Left ventricle myocardium inferior (tissue), 1 donor: ENCODE data around the gene RBFOX2. TPM values are rescaled to one million over a fixed set of nuclear protein-coding genes. Genes with fewer than 3 reads are reported as not detected.
A peak's percentile ranks its signal among the peaks of the same experiment; 100 is the strongest.

ENCODE experiments used
- DNase-seq: peaks from one replicate; pipeline ENCODE4 v3.0.0-alpha.2; 2020
- H3K27ac ChIP-seq: fragments of 200-600 bp; replicated peaks from 2 replicates; pipeline ENCODE4 v1.8.0; 2021
- H3K27me3 ChIP-seq: fragments of 200-600 bp; 2 replicates; pipeline ENCODE4 v1.8.0; 2021; ENCODE audit warnings: low read depth
- H3K36me3 ChIP-seq: fragments of 200-600 bp; 2 replicates; pipeline ENCODE4 v1.8.0; 2021
- H3K4me1 ChIP-seq: fragments of 200-600 bp; 2 replicates; pipeline ENCODE4 v1.8.0; 2021
- H3K4me3 ChIP-seq: fragments of 200-600 bp; 2 replicates; pipeline ENCODE4 v1.8.0; 2021; ENCODE audit warnings: mild to moderate bottlenecking, moderate library complexity
- H3K9me3 ChIP-seq: fragments of 200-600 bp; replicated peaks from 2 replicates; pipeline ENCODE4 v1.8.0; 2021
- CTCF ChIP-seq: fragments of 200-600 bp; IDR thresholded peaks from 2 replicates; pipeline ENCODE4 v1.8.0; 2021; ENCODE audit warnings: antibody characterized with exemption, mild to moderate bottlenecking, borderline replicate concordance
- intact Hi-C: fragments of 100-400 bp; cut with micrococcal nuclease; formaldehyde crosslinking; loops from one replicate; pipeline ENCODE4 v1.11.0; 2022
- total RNA-seq: library from RNA; stranded (reverse); fragmentation: NEBNext Ultra II Directional; extraction: Animal tissue kit (Norgen Biotek cat#: 25700); gene quantifications from one replicate; pipeline ENCODE4 v1.2.1, GENCODE V29; 2021
- donor health status: DM: no; HTN: yes; CAD: no; lungs with severe emphysema.

RBFOX2 gene
- total RNA-seq, 1 donor from 2014 or later: 75.4 TPM

GRCh38 chr22:35860087-35860733 is 168.4 kb downstream of the RBFOX2 start:
- TF ChIP-seq CTCF: no peak
- no peaks in the 10 kb centered on the region for H3K9me3 ChIP-seq
- no peaks in the 10 kb centered on the region for H3K27me3 ChIP-seq
- no peak overlapping the region for H3K4me3 ChIP-seq
- no peak for DNase-seq
- no peak overlapping the region for H3K27ac ChIP-seq
- intact Hi-C loops: no loop called here
- H3K4me1 ChIP-seq: peaks cover 80% of the 10 kb centered on the region
- no peaks in the 10 kb centered on the region for H3K36me3 ChIP-seq

GRCh38 chr22:35854334-35854733 is 174.3 kb downstream of the RBFOX2 start:
- Histone ChIP-seq H3K4me3 (no peak overlapping the region), H3K36me3 (no peaks in the 10 kb centered on the region), H3K4me1 (peaks cover 53% of the 10 kb centered on the region), H3K27ac (no peak overlapping the region), H3K27me3 (no peaks in the 10 kb centered on the region), H3K9me3 (no peaks in the 10 kb centered on the region)
- intact Hi-C loops: no loop called here
- DNase-seq: no peak
- no peak for TF ChIP-seq CTCF

- H3K27ac ChIP-seq: no peak overlapping the region
- no peak for DNase-seq
- intact Hi-C loops: no loop called here
These were observed 176.5 kb downstream of the RBFOX2 start for GRCh38 chr22:35852076-35852475.

GRCh38 chr22:35850831-35851230 is 177.8 kb downstream of the RBFOX2 start:
- Histone ChIP-seq H3K9me3 (no peaks in the 10 kb centered on the region), H3K4me3 (no peak overlapping the region), H3K4me1 (peaks cover 51% of the 10 kb centered on the region), H3K27me3 (no peaks in the 10 kb centered on the region), H3K36me3 (no peaks in the 10 kb centered on the region), H3K27ac (peak overlapping the region; percentile 72)
- intact Hi-C loops: no loop called here
- TF ChIP-seq CTCF: no peak
- no peak for DNase-seq

More at GRCh38 chr22:35852076-35852475, 176.5 kb downstream of the RBFOX2 start:
- Histone ChIP-seq H3K36me3 (no peaks in the 10 kb centered on the region), H3K9me3 (no peaks in the 10 kb centered on the region), H3K27me3 (no peaks in the 10 kb centered on the region), H3K4me1 (peaks cover 52% of the 10 kb centered on the region), H3K4me3 (no peak overlapping the region)
- no peak for TF ChIP-seq CTCF

- Histone ChIP-seq H3K9me3 (no peaks in the 10 kb centered on the region), H3K27ac (peak overlapping the region; percentile 27), H3K4me3 (no peak overlapping the region), H3K27me3 (no peaks in the 10 kb centered on the region), H3K36me3 (no peaks in the 10 kb centered on the region), H3K4me1 (peaks cover 87% of the 10 kb centered on the region)
- no peak for TF ChIP-seq CTCF
- intact Hi-C loops: no loop called here
- DNase-seq: no peak
These were observed 181.8 kb downstream of the RBFOX2 start for GRCh38 chr22:35846804-35847203.

- no peak overlapping the region for H3K4me3 ChIP-seq
- no peak overlapping the region for H3K27ac ChIP-seq
- intact Hi-C loops: no loop called here
- TF ChIP-seq CTCF: no peak
- peaks cover 89% of the 10 kb centered on the region for H3K4me1 ChIP-seq
- no peaks in the 10 kb centered on the region for H3K9me3 ChIP-seq
- DNase-seq: no peak
- H3K27me3 ChIP-seq: no peaks in the 10 kb centered on the region
- no peaks in the 10 kb centered on the region for H3K36me3 ChIP-seq
These were observed 183.7 kb downstream of the RBFOX2 start for GRCh38 chr22:35844886-35845285.
